B cell (primary cell): ENCODE results near the gene PDE4DIP. TPM values are rescaled to one million over a fixed set of nuclear protein-coding genes. Genes with fewer than 3 reads are reported as not detected.
"Not testable (repeated sequence)": the region's sequence is repeated elsewhere in the genome, so short reads cannot be mapped to it uniquely, and the experiment has no call there.

Experiments
- ATAC-seq: fragments of 200-7000 bp; cut with Tn5 transposase; one replicate; pipeline ENCODE4 v1.10.0; 2021; ENCODE audit warnings: low read depth, mild to moderate bottlenecking, moderate number of reproducible peaks, moderate library complexity
- CTCF ChIA-PET: fragments of 350-600 bp; sonication (Branson Sonifier 250); formaldehyde crosslinking; loops from one replicate; lab custom pipeline; 2021; ENCODE audit warnings: antibody characterized with exemption, inconsistent platforms; lab: Charles Lee
- POLR2A ChIA-PET: fragments of 350-600 bp; sonication (Branson Sonifier 250); formaldehyde crosslinking; loops from one replicate; lab custom pipeline; 2021; ENCODE audit warnings: antibody characterized with exemption; lab: Charles Lee
- DNase-seq: peaks from one replicate; pipeline ENCODE4 v3.0.0; 2013
- H2AFZ ChIP-seq: 2 replicates; pipeline ENCODE4 v1.6.1; 2012; ENCODE audit warnings: mild to moderate bottlenecking, low read depth, low read length; ENCODE audit not compliant: insufficient read depth, poor library complexity, severe bottlenecking
- H3K27ac ChIP-seq, 2 donors: 1 replicate in 1 of 2; 2 replicates in 1 of 2; pipeline ENCODE4 v1.5.1; 2012 to 2013; ENCODE audit warnings: low read length in 2 of 2, mild to moderate bottlenecking in 2 of 2, moderate library complexity in 1 of 2
- H3K27me3 ChIP-seq, 4 experiments: fragments of 200-600 bp in 1 of 4; sonication (generic) in 1 of 4; replicated peaks in 1 of 4; 1 replicate in 2 of 4; 2 replicates in 2 of 4; pipeline versions ENCODE4 v1.6.1 to v1.7.0; 2013 to 2016; ENCODE audit warnings: low read length in 3 of 4, mild to moderate bottlenecking in 2 of 4, mixed read lengths in 1 of 4, moderate library complexity in 1 of 4; ENCODE audit not compliant: insufficient read depth in 4 of 4, control insufficient read depth in 3 of 4; ENCODE audit errors: control extremely low read depth in 1 of 4
- H3K36me3 ChIP-seq, 2 experiments: replicated peaks in 1 of 2; 1 replicate in 1 of 2; 2 replicates in 1 of 2; pipeline versions ENCODE4 v1.6.1 to v1.7.1; 2013; ENCODE audit warnings: low read length in 1 of 2; ENCODE audit not compliant: insufficient read depth in 2 of 2, control insufficient read depth in 1 of 2; ENCODE audit errors: control extremely low read depth in 1 of 2, extremely low read depth in 1 of 2
- H3K4me1 ChIP-seq, 2 donors: fragments of 200-600 bp in 1 of 2; sonication (generic) in 1 of 2; 1 replicate in 1 of 2; 2 replicates in 1 of 2; pipeline versions ENCODE4 v1.5.1 to v1.6.1; 2013 to 2017; ENCODE audit warnings: low read length in 2 of 2; ENCODE audit not compliant: control insufficient read depth in 2 of 2, insufficient read depth in 2 of 2
- H3K4me2 ChIP-seq: replicated peaks from 2 replicates; pipeline ENCODE3; 2012; ENCODE audit warnings: mild to moderate bottlenecking, low read depth, low read length; ENCODE audit not compliant: poor library complexity, severe bottlenecking
- H3K4me3 ChIP-seq, 5 experiments: fragments of 200-600 bp in 1 of 5; sonication (generic) in 1 of 5; 1 replicate in 3 of 5; 2 replicates in 2 of 5; pipeline versions ENCODE4 v1.5.1 to v1.7.0; 2011 to 2016; ENCODE audit warnings: low read length in 4 of 5, mild to moderate bottlenecking in 4 of 5, low read depth in 2 of 5, control low read depth in 1 of 5, moderate library complexity in 1 of 5; ENCODE audit not compliant: insufficient read depth in 1 of 5; ENCODE audit errors: control extremely low read depth in 1 of 5, extremely low read depth in 1 of 5
- H3K79me2 ChIP-seq: fragments of 200-600 bp; sonication (generic); one replicate; pipeline ENCODE4 v1.6.0; 2016; ENCODE audit warnings: low read length; ENCODE audit not compliant: control insufficient read depth, insufficient read depth
- H3K9ac ChIP-seq: fragments of 200-600 bp; sonication (generic); 2 replicates; pipeline ENCODE4 v1.6.1; 2017; ENCODE audit warnings: mild to moderate bottlenecking, low read length, moderate library complexity
- H3K9me3 ChIP-seq, 3 donors: one replicate each; pipeline versions ENCODE4 v1.6.1 to v1.7.1; 2013; ENCODE audit warnings: low read length in 2 of 3; ENCODE audit not compliant: control insufficient read depth in 2 of 3, insufficient read depth in 1 of 3; ENCODE audit errors: control extremely low read depth in 1 of 3
- H4K20me1 ChIP-seq: 2 replicates; pipeline ENCODE4 v1.6.0; 2012; ENCODE audit warnings: mild to moderate bottlenecking, low read length; ENCODE audit not compliant: insufficient read depth, control insufficient read depth, poor library complexity, severe bottlenecking
- H3K27ac Mint-ChIP-seq: one replicate; pipeline ENCODE4 v1.8.0; 2021; ENCODE audit warnings: mixed read lengths
- H3K27me3 Mint-ChIP-seq: one replicate; pipeline ENCODE4 v1.8.0; 2021; ENCODE audit warnings: mixed read lengths
- H3K4me1 Mint-ChIP-seq: one replicate; pipeline ENCODE4 v1.8.0; 2021; ENCODE audit warnings: mixed read lengths
- H3K4me3 Mint-ChIP-seq: one replicate; pipeline ENCODE4 v1.8.0; 2021; ENCODE audit warnings: mixed read lengths
- H3K9me3 Mint-ChIP-seq: one replicate; pipeline ENCODE4 v1.8.0; 2022; ENCODE audit warnings: mixed read lengths; ENCODE audit not compliant: insufficient read depth
- WGBS: methylation state at CpG from one replicate; pipeline ENCODE4 v1.1.5; 2013; ENCODE audit warnings: missing lambda C conversion rate; ENCODE audit not compliant: insufficient coverage; 5-methylcytosine and 5-hydroxymethylcytosine counted together
- intact Hi-C: fragments of 100-400 bp; cut with micrococcal nuclease; formaldehyde crosslinking; loops from one replicate; pipeline ENCODE4 v1.10.0; 2022
- polyA plus RNA-seq: library from polyadenylated mRNA; depleted of rRNA; stranded (reverse); fragments of >200 nt; gene quantifications from 2 replicates; pipeline ENCODE4 v1.2.3, GENCODE V29; 2012
- total RNA-seq, 2 donors: library from RNA; stranded (reverse); fragments of 120-200 nt in 1 of 2; gene quantifications; 1 replicate in 1 of 2; 2 replicates in 1 of 2; pipeline versions ENCODE4 v1.2.3 to v1.2.4, GENCODE V29; 2013 to 2022

PDE4DIP gene
- total and polyA plus RNA-seq, 2 donors (not counting 1 experiment from before 2014, with no cell fraction given), result 18.4 to 63.9 TPM

DNA sequence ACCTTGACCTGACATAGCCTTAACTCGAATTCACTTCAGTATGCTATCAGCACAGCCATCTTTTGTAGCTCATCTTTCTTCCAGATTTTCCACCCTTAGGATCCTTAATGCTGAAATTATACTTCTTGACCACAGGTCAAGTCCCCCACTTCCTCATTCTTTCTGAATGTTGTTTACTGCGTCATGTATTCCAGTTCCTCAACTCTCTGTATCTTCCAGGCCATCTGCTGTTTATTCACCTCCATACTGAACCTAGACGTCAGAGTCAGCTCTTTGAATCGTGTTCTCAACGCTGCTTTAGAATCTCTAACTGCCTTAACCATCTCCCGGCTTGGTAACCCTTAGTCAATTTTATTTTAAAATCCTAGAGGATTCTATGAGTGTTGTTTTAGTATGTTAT, 9.8 kb downstream of the PDE4DIP start:
- H3K9me3 Mint-ChIP-seq, H3K4me1 Mint-ChIP-seq, DNase-seq, H3K27me3 ChIP-seq, H3K4me2 ChIP-seq, H3K79me2 ChIP-seq, H3K4me1 ChIP-seq, H3K9ac ChIP-seq, H3K27me3 Mint-ChIP-seq, H3K9me3 ChIP-seq, POLR2A ChIA-PET, H3K4me3 ChIP-seq, CTCF ChIA-PET, intact Hi-C loops, H2AFZ ChIP-seq, H3K36me3 ChIP-seq, H3K27ac ChIP-seq, H3K4me3 Mint-ChIP-seq, H4K20me1 ChIP-seq, H3K27ac Mint-ChIP-seq: not testable (repeated sequence)
- peak; percentile 24 for ATAC-seq
- no CpG with 5 or more reads among the region's 6 CpGs for WGBS

- CTCF ChIA-PET, intact Hi-C loops, H3K27ac Mint-ChIP-seq: not testable (repeated sequence)
These were observed 11.1 kb downstream of the PDE4DIP start for GRCh38 chr1:148855367-148855766.

DNA sequence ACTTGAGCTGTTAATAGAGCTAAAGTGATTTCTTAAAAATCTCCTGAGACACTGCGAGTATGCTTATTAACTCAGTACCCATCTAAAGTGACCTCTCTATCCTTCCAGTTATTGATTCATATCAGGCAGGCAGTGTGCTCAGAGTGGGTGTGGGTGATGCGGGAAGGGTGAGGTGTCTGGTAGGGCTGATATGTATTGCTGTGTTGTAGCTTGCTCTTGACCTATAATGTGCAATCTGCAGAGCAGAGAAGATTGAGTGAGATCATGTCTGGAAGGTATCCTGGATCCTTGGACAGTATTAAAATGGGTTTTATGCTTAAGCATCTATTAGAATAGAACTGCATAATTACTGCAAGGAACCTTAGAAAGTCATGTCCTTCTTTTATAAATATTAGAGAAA, 15.8 kb downstream of the PDE4DIP start:
- H3K79me2 ChIP-seq, intact Hi-C loops, H3K4me2 ChIP-seq, H3K27me3 Mint-ChIP-seq, H3K36me3 ChIP-seq, H3K4me3 ChIP-seq, H4K20me1 ChIP-seq, ATAC-seq, H3K27me3 ChIP-seq, H3K27ac Mint-ChIP-seq, H3K9me3 Mint-ChIP-seq, DNase-seq, H3K9me3 ChIP-seq, H3K9ac ChIP-seq, H2AFZ ChIP-seq, H3K4me1 Mint-ChIP-seq, H3K27ac ChIP-seq, CTCF ChIA-PET, H3K4me1 ChIP-seq, POLR2A ChIA-PET, H3K4me3 Mint-ChIP-seq: not testable (repeated sequence)
- no CpG with 5 or more reads among the region's 2 CpGs for WGBS

More at GRCh38 chr1:148855367-148855766, 11.1 kb downstream of the PDE4DIP start:
- H3K36me3 ChIP-seq, H3K4me1 Mint-ChIP-seq, DNase-seq, H3K27me3 ChIP-seq, H2AFZ ChIP-seq, H4K20me1 ChIP-seq, H3K27me3 Mint-ChIP-seq, H3K27ac ChIP-seq, H3K4me1 ChIP-seq, H3K4me3 ChIP-seq, H3K9me3 Mint-ChIP-seq, H3K4me3 Mint-ChIP-seq, H3K4me2 ChIP-seq, POLR2A ChIA-PET, H3K79me2 ChIP-seq, H3K9ac ChIP-seq, ATAC-seq, H3K9me3 ChIP-seq: not testable (repeated sequence)
- WGBS, result no CpG with 5 or more reads among the region's 5 CpGs

GRCh38 chr1:148860579-148861259, 16.5 kb downstream of the PDE4DIP start:
- H3K27ac ChIP-seq, H3K27me3 Mint-ChIP-seq, H3K4me3 Mint-ChIP-seq, H3K4me3 ChIP-seq, H3K4me2 ChIP-seq, H3K9ac ChIP-seq, H3K4me1 ChIP-seq, intact Hi-C loops, H3K36me3 ChIP-seq, DNase-seq, H3K27ac Mint-ChIP-seq, H3K27me3 ChIP-seq, H3K9me3 Mint-ChIP-seq, H3K4me1 Mint-ChIP-seq, H3K79me2 ChIP-seq, CTCF ChIA-PET, H2AFZ ChIP-seq, H3K9me3 ChIP-seq, ATAC-seq, H4K20me1 ChIP-seq, POLR2A ChIA-PET: not testable (repeated sequence)
- no CpG with 5 or more reads among the region's 6 CpGs for WGBS
